GM19452 (cell line): ENCODE data around the gene UCP3.

Experiments
- ATAC-seq: cut with Tn5 transposase; IDR thresholded peaks from one replicate; pipeline ENCODE4 v1.9.1; 2021; ENCODE audit not compliant: unreplicated experiment

UCP3 gene

GRCh38 chr11:73958521-73959141 is 50.3 kb downstream of the UCP3 start:
- no peak for ATAC-seq

- ATAC-seq = no peak
These were observed 51.1 kb downstream of the UCP3 start for GRCh38 chr11:73957654-73958361.

- ATAC-seq = no peak
These were observed 51.8 kb downstream of the UCP3 start for GRCh38 chr11:73956876-73957653.

- no peak for ATAC-seq
These were observed 57.1 kb downstream of the UCP3 start for GRCh38 chr11:73951797-73952196.

GRCh38 chr11:73950869-73951710 is 57.8 kb downstream of the UCP3 start, which contains the start of gene DNAJB13:
Gene DNAJB13 (plus strand): TSS chr11:73951026. CDS start chr11:73951070, 44 bp downstream.
- ATAC-seq = peak; percentile 86
